ENCODE data around the gene UNC5A. TPM values are rescaled to one million over a fixed set of nuclear protein-coding genes. Genes with fewer than 3 reads are reported as not detected.

UNC5A gene
- total RNA-seq, 1 donor from 2014 or later, result 0.05 TPM

GRCh38 chr5:176881021-176881749 is 70.8 kb downstream of the UNC5A start:
- DNase-seq (peak; percentile 32), ATAC-seq (ENCODE audit: poor library complexity) (no peak)
- intact Hi-C loops (cut with DNase I), result no loop called here

- ATAC-seq (ENCODE audit: poor library complexity) (no peak), DNase-seq (peak; percentile 29)
- intact Hi-C loops (cut with DNase I), result no loop called here
These were observed 71.6 kb downstream of the UNC5A start for GRCh38 chr5:176881816-176882566.

GRCh38 chr5:176882567-176882903 is 72.2 kb downstream of the UNC5A start:
- DNase-seq (no peak), ATAC-seq (ENCODE audit: poor library complexity) (no peak)
- intact Hi-C loops (cut with DNase I), result no loop called here

DNA sequence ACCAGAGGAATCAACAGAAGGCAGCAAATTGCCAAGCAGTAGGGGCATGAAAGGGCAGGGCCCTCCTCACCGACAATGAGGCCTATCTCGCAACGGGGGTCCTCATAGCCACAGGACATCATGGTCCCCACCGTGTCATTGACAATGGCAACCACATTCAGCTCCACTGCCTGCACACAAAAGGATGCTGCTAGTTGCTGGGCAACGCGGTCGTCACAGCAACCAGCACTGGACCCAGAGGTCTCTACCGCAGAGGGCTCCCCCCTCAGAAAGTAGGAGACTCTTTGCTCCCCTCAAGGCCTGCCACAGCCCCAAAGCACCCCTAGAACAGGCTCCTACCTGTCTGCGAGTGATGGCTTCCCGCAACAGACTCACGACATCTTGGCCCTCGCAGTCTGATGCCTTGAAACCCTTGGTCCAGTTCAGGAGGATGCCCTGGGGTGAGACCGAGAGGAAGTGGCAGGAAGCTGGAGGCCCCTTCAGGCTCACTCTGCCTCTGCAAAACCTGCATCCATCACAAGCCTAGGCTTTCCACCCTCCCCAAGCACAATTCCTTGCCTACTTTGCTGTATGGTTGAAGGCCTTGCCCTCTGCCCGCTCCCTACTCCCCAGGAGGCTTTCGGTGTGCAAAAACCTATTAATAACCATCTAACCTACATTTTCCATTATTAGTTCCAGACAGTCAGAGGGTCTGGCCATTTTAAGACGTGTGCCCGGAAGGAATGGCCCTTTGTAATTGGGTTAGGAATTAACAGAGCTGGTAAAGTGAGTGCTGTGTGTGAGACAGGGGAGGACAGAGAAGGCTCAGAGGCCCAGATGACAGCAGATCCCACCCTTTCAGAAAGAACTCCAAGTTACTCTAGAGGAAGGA is 73.6 kb downstream of the UNC5A start:
- DNase-seq, result peak; percentile 27
- intact Hi-C loops (cut with DNase I), result no loop called here
- ATAC-seq (ENCODE audit: poor library complexity), result no peak

GRCh38 chr5:176884571-176884890 is 74.2 kb downstream of the UNC5A start:
- ATAC-seq (ENCODE audit: poor library complexity), result no peak
- no peak for DNase-seq
- intact Hi-C loops (cut with DNase I), result no loop called here

DNA sequence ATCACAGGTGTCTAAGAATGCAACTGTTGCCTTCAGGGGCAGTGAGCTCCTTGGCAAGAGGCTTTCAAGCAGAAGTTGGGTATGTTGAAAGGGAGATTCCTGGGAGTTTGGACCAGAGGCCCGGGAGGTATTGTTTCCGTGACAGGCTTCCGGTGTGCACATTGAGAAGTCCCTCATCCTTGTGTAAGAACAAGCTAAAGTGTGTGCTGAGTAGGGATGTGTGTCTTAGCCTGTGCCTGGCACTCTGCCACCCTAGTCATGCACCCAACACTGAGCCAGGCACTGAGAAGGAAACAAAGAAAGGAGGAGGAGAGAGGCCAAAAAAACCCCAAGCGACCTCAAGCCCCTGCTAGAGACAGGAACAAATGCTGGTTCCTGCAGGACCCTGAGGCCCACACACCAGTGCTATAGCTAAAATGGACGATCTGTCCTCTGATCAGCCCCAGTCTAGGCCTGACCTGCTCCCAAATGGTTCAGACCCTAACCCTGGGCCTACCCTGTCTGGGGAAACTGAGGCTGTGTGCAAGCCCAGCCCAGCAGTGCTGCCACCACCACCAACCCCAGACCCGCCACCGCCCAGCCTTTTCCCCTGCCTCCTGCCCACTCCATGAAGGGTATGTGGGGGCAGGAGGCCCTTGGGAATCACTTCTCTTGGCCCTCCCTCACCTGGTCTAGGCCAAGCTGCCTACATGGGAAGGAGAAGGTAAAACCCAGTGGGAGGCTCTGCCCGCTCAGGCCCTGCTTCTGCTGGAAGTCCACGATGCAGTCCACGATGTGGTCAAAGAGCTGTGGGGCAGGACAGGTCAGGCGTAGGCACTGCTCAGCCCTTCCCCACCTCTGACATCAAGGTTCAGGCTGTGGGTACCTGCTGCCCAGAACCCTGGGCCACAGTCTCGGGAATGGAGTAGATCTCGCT is 76.2 kb downstream of the UNC5A start:
- ATAC-seq (ENCODE audit: poor library complexity) (no peak), DNase-seq (no peak)
- intact Hi-C loops (cut with DNase I), result no loop called here

- intact Hi-C loops (cut with DNase I), result no loop called here
- DNase-seq (peak; percentile 18), ATAC-seq (ENCODE audit: poor library complexity) (no peak)
These were observed 77.0 kb downstream of the UNC5A start for GRCh38 chr5:176887252-176887849.

DNA sequence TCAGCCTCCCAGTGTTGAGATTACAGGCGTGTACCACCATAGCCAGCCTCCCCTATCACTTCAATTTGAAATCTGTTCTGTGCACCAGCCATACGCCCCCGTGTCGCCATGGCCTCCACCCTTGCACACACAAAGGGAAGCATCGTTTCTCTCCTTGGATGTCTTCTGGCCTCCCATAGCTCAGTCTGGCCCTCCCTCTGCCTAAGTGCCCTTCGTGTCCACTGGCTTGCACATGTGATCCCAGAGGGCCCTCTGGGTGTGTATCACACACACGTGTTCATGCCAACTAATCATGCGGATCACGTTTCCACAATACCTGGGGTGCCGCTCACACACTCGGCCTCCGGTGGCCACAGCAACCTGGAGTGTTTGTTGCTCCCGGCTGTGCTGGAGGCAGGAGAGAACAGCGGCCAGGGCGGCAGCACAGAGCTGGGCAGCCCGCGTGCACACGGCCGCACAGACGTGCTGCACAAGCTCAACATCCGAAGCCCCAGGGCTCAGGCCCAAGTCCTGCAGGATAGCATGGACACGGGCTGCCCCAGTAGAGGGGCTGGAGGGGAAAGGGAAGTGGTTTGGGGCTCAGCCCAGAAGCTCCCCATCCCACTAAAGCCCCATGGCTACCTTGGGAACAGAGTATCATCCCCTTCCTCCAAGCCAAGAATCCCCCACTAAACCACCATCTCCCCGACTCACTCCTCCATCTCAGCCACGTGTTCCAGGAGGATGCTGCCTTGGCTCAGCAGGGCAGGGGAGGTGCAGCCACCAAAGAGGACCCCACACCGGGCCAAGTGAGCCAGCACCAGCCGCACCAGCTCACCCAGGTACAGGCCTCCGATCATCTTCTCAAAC is 77.9 kb downstream of the UNC5A start:
- intact Hi-C loops (cut with DNase I), result no loop called here
- no peak for ATAC-seq (ENCODE audit: poor library complexity)
- peak; percentile 18 for DNase-seq

- ATAC-seq (ENCODE audit: poor library complexity), result no peak
- DNase-seq, result no peak
- intact Hi-C loops (cut with DNase I), result no loop called here
These were observed 78.5 kb downstream of the UNC5A start for GRCh38 chr5:176888865-176889165.

DNA sequence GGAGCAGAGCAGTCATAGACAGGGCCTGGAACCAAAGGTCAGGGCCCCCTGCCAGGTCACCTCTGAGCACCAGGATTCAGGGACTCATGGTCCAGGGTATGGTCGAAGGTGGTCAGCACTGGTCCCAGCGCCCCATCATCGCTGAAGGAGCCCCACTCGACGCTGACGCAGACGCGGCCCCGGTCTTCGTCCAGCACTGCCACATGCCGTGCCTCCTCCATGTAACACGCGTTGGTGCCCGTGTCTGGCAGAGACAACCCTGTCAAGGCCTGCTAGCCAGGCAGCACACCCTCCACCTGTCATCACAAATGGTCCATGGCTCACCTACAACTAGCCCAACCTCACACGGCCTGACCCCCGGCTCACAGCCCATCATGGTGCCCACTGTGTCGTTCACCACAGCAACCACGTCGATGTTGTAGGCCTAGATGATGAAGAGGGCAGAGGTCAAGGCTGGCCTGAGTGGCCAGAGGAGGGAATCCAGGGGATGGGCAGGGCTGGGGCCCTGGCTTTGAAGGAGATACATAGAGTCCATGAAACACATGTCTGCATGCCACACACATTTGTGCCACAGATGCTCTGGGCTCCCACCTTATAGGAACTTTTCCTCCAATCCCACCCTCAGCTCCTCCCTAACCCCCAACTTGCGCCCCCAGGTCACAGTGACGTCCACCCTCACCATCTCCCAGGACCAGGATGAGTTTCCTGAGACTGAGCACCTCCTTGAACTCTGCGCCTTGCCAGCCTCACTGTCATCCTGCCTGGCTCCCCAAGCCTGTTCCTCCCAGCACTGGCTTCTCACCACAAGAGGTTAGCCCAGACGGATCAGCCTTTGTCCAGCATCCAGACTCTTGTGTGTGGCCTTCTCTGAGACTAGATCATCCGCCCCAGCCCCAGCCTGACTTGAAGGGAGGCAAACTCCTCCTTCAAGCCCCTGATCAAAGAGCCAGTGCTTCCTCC is 79.2 kb downstream of the UNC5A start:
- intact Hi-C loops (cut with DNase I), result no loop called here
- ATAC-seq (ENCODE audit: poor library complexity), result no peak
- peak; percentile 35 for DNase-seq

DNA sequence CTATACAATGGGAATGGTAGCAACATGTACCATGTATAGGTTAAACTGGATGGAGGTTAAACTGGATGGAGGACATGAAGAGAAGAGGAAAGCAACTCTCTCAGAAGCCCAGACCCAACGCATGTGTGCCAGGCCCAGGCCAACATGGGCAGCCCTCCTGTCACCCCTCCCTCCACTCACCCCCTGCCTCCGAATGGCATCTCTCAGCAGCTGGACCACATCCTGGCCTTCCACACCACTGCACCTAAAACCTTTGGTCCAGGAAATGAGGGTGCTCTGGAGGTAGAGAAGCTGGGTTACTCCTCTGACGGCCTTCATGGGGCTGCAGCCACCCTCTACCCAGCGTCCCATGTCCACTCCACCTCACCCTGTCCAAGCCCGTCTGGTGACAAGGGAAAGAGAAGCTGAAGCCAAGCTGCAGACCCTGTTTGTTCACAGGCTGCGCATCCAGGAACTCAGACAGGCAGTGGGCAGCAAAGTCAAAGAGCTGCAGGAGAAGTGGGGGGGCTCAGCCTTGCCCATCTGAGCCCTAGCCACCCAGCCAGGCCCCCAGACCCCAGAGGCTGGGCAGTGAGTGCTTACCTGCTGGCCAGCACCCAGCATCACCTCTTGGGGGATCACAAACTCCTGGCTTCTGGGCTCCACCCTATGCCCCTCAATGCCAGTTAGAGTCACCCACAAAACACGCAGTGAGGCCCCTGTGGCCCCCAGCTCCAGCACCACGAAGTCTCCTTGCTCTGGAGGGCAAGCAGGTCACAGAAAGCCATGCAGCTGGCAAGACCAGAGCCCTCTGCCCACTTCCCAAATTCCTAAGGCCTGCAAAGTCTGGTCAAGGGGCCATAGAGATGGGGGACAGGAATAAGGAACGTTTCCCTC is 80.3 kb downstream of the UNC5A start:
- DNase-seq (no peak), ATAC-seq (ENCODE audit: poor library complexity) (no peak)
- intact Hi-C loops (cut with DNase I), result no loop called here

- ATAC-seq (ENCODE audit: poor library complexity) (no peak), DNase-seq (no peak)
- intact Hi-C loops (cut with DNase I), result no loop called here
These were observed 81.1 kb downstream of the UNC5A start for GRCh38 chr5:176891331-176891958.

- DNase-seq (no peak), ATAC-seq (ENCODE audit: poor library complexity) (no peak)
- intact Hi-C loops (cut with DNase I), result no loop called here
These were observed 82.3 kb downstream of the UNC5A start for GRCh38 chr5:176892663-176893062.

DNA sequence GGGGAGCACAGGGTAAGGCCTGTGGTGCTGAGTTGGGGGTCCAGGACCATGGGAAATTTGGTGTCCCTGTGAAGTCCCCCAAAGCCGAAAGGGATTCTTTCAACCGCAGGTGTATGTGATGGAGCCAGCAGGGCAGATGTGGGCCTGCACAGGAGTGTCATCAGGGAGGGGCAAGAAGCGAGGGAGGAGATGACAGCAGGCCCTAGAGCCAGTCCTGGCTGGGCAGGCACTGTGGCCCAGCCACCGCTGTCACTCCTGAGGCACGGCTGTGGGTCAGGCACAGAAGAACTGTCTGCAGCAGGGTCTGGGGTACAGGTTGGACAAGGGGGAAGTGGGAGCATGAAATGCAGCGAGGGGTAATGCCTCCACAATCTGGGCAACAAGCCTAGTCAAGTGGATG is 83.9 kb downstream of the UNC5A start:
- no peak for ATAC-seq (ENCODE audit: poor library complexity)
- DNase-seq, result no peak
- intact Hi-C loops (cut with DNase I), result no loop called here

- DNase-seq, result no peak
- intact Hi-C loops (cut with DNase I), result no loop called here
- no peak for ATAC-seq (ENCODE audit: poor library complexity)
These were observed 85.5 kb downstream of the UNC5A start for GRCh38 chr5:176895831-176896230.

Measured in Right ventricle myocardium superior (tissue), 1 donor.